ENCODE data around the gene CCR3. TPM values are rescaled to one million over a fixed set of nuclear protein-coding genes. Genes with fewer than 3 reads are reported as not detected.

The CCR3 gene
- total RNA-seq, 1 experiment from 2014 or later: not detected

DNA sequence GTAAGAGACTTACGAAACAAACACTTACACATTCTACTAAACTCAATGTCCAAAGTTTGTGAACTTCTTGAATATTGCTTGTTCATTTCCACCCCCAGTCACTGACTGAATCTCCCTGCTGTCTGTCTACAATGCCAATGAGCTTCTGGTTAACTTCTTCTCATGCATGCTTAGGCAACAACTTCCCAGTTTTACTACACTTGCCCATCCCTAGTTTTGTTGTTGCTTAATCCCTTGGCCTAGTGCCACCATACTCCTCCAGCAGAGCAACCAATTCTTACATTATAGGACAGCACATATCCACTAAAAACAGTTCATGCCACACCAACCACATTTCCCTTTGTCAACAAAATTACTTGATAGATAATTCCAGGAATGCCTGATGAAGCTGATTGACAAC is 70.7 kb downstream of the CCR3 start:
- Histone ChIP-seq H3K27me3 (ENCODE audit: control insufficient read depth, insufficient read depth, low read length) (no peaks in the 10 kb centered on the region), H3K4me1 (ENCODE audit: control insufficient read depth, insufficient read depth, low read length) (no peaks in the 10 kb centered on the region), H3K36me3 (ENCODE audit: control insufficient read depth, insufficient read depth, low read length) (no peaks in the 10 kb centered on the region), H3K4me3 (ENCODE audit: low read depth in 2 of 2, low read length in 2 of 2) (no peak overlapping the region), H3K9me3 (ENCODE audit: control insufficient read depth, insufficient read depth, low read depth, low read length) (no peaks in the 10 kb centered on the region), H3K27ac (ENCODE audit: low read length) (no peak overlapping the region)
- BruUV-seq (replicated peaks): no TSS peak
- POLR2A ChIA-PET: no interaction called here
- intact Hi-C loops (cut with micrococcal nuclease; ENCODE audit: unreplicated experiment) (no loop called here), in situ Hi-C loops (cut with HindIII; ENCODE audit: low pct_unique_long_range_greater_than_20kb, low sequenced_read_pairs) (no loop called here)
- ATAC-seq (no peak), DNase-seq (ENCODE audit: low read depth, low spot score) (no peak)
- CTCF ChIA-PET: no interaction called here
- TF ChIP-seq TCF7L2 (IDR thresholded peaks at IDR 0.05; ENCODE audit: low read depth, low read length): no peak
- TF ChIP-seq, protein P1, sequence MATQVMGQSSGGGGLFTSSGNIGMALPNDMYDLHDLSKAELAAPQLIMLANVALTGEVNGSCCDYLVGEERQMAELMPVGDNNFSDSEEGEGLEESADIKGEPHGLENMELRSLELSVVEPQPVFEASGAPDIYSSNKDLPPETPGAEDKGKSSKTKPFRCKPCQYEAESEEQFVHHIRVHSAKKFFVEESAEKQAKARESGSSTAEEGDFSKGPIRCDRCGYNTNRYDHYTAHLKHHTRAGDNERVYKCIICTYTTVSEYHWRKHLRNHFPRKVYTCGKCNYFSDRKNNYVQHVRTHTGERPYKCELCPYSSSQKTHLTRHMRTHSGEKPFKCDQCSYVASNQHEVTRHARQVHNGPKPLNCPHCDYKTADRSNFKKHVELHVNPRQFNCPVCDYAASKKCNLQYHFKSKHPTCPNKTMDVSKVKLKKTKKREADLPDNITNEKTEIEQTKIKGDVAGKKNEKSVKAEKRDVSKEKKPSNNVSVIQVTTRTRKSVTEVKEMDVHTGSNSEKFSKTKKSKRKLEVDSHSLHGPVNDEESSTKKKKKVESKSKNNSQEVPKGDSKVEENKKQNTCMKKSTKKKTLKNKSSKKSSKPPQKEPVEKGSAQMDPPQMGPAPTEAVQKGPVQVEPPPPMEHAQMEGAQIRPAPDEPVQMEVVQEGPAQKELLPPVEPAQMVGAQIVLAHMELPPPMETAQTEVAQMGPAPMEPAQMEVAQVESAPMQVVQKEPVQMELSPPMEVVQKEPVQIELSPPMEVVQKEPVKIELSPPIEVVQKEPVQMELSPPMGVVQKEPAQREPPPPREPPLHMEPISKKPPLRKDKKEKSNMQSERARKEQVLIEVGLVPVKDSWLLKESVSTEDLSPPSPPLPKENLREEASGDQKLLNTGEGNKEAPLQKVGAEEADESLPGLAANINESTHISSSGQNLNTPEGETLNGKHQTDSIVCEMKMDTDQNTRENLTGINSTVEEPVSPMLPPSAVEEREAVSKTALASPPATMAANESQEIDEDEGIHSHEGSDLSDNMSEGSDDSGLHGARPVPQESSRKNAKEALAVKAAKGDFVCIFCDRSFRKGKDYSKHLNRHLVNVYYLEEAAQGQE (IDR thresholded peaks at IDR 0.05; ENCODE audit: insufficient read depth in 1 of 2, low read depth in 2 of 2, low read length in 1 of 2): no peak
- no peak for TF ChIP-seq POLR2AphosphoS5 (IDR thresholded peaks at IDR 0.05; ENCODE audit: low read depth, low read length)

DNA sequence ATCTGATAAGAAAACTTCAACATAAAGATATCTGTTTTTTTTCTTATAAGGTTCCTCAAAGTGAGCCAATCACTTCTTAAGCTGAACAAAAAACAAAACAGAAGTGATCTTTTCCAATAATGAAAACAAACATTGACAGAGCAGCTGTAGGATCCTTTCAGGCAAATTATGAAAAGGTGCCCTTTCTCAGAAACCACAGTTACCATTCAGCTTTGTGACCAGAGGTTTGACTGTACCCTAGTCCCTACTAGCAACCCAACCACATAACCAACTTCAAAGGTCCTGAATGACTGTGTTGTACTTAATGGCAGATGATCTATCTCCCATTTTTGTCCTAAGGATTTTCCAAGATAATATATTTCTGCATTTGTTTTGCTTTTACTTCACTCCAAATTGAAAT is 72.3 kb downstream of the CCR3 start:
- Histone ChIP-seq H3K4me1 (ENCODE audit: control insufficient read depth, insufficient read depth, low read length) (no peaks in the 10 kb centered on the region), H3K27me3 (ENCODE audit: control insufficient read depth, insufficient read depth, low read length) (no peaks in the 10 kb centered on the region), H3K36me3 (ENCODE audit: control insufficient read depth, insufficient read depth, low read length) (no peaks in the 10 kb centered on the region), H3K4me3 (ENCODE audit: low read depth in 2 of 2, low read length in 2 of 2) (no peak overlapping the region), H3K9me3 (ENCODE audit: control insufficient read depth, insufficient read depth, low read depth, low read length) (no peaks in the 10 kb centered on the region), H3K27ac (ENCODE audit: low read length) (no peak overlapping the region)
- intact Hi-C loops (cut with micrococcal nuclease; ENCODE audit: unreplicated experiment): no loop called here
- POLR2A ChIA-PET: no interaction called here
- CTCF ChIA-PET: no interaction called here
- in situ Hi-C loops (cut with HindIII; ENCODE audit: low pct_unique_long_range_greater_than_20kb, low sequenced_read_pairs): no loop called here
- no peak for ATAC-seq
- no TSS peak for BruUV-seq (replicated peaks)
- DNase-seq (ENCODE audit: low read depth, low spot score): no peak
- TF ChIP-seq, protein P2, sequence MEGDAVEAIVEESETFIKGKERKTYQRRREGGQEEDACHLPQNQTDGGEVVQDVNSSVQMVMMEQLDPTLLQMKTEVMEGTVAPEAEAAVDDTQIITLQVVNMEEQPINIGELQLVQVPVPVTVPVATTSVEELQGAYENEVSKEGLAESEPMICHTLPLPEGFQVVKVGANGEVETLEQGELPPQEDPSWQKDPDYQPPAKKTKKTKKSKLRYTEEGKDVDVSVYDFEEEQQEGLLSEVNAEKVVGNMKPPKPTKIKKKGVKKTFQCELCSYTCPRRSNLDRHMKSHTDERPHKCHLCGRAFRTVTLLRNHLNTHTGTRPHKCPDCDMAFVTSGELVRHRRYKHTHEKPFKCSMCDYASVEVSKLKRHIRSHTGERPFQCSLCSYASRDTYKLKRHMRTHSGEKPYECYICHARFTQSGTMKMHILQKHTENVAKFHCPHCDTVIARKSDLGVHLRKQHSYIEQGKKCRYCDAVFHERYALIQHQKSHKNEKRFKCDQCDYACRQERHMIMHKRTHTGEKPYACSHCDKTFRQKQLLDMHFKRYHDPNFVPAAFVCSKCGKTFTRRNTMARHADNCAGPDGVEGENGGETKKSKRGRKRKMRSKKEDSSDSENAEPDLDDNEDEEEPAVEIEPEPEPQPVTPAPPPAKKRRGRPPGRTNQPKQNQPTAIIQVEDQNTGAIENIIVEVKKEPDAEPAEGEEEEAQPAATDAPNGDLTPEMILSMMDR (IDR thresholded peaks at IDR 0.05): no peak
- TF ChIP-seq, protein P1 (IDR thresholded peaks at IDR 0.05; ENCODE audit: insufficient read depth in 1 of 2, low read depth in 2 of 2, low read length in 1 of 2): no peak
- TF ChIP-seq TCF7L2 (IDR thresholded peaks at IDR 0.05; ENCODE audit: low read depth, low read length) (no peak), SIN3A (IDR thresholded peaks at IDR 0.05; ENCODE audit: borderline replicate concordance, insufficient read depth, low read depth, low read length) (no peak), POLR2AphosphoS5 (IDR thresholded peaks at IDR 0.05; ENCODE audit: low read depth, low read length) (no peak)

Measured in Panc1 (cell line).